Mesenchymal stem cell (in vitro differentiated cells and primary cell): ENCODE measurements around the gene NDUFA8.
A peak's percentile ranks its signal among the peaks of the same experiment; 100 is the strongest.

ENCODE experiments used
- DNase-seq: peaks from one replicate; pipeline ENCODE4 v3.0.0-alpha.2; 2013
- H2AFZ ChIP-seq: one replicate; pipeline ENCODE4 v1.6.1; 2013; ENCODE audit warnings: low read depth, mild to moderate bottlenecking, control low read depth, inconsistent platforms, low read length, moderate library complexity
- H2AK5ac ChIP-seq: 2 replicates; pipeline ENCODE4 v1.6.1; 2013; ENCODE audit warnings: low read length, moderate library complexity, mild to moderate bottlenecking, inconsistent platforms; ENCODE audit not compliant: severe bottlenecking
- H2BK120ac ChIP-seq: one replicate; pipeline ENCODE4 v1.6.1; 2013; ENCODE audit warnings: low read depth, mild to moderate bottlenecking, inconsistent platforms, low read length, moderate library complexity
- H2BK12ac ChIP-seq, 2 experiments: one replicate each; pipeline ENCODE4 v1.6.1; 2013; ENCODE audit warnings: inconsistent platforms in 2 of 2, low read length in 2 of 2, mild to moderate bottlenecking in 2 of 2, moderate library complexity in 2 of 2, control low read depth in 1 of 2
- H2BK15ac ChIP-seq: one replicate; pipeline ENCODE4 v1.6.1; 2013; ENCODE audit warnings: mild to moderate bottlenecking, low read depth, inconsistent platforms; ENCODE audit not compliant: poor library complexity, severe bottlenecking
- H2BK5ac ChIP-seq: 2 replicates; pipeline ENCODE4 v1.6.1; 2013; ENCODE audit warnings: low read depth, mild to moderate bottlenecking, low read length, control low read depth, inconsistent platforms; ENCODE audit not compliant: poor library complexity, severe bottlenecking
- H3K14ac ChIP-seq, 2 experiments: one replicate each; pipeline ENCODE4 v1.6.1; 2013; ENCODE audit warnings: inconsistent platforms in 2 of 2, low read length in 2 of 2, control low read depth in 1 of 2, mild to moderate bottlenecking in 1 of 2, moderate library complexity in 1 of 2
- H3K18ac ChIP-seq, 2 experiments: one replicate each; pipeline ENCODE4 v1.6.1; 2013; ENCODE audit warnings: inconsistent platforms in 2 of 2, low read length in 2 of 2, control low read depth in 1 of 2, low read depth in 1 of 2, mild to moderate bottlenecking in 1 of 2
- H3K23ac ChIP-seq, 2 experiments: one replicate each; pipeline ENCODE4 v1.6.1; 2013; ENCODE audit warnings: inconsistent platforms in 2 of 2, low read length in 2 of 2, mild to moderate bottlenecking in 2 of 2, moderate library complexity in 2 of 2, control low read depth in 1 of 2
- H3K27ac ChIP-seq: 2 replicates; pipeline ENCODE4 v1.5.1; 2013; ENCODE audit warnings: mild to moderate bottlenecking, moderate library complexity, low read length, control low read depth, inconsistent platforms; ENCODE audit not compliant: poor library complexity, severe bottlenecking
- H3K27me3 ChIP-seq, 2 experiments: 2 replicates each; pipeline versions ENCODE4 v1.6.1 to v1.7.0; 2013; ENCODE audit warnings: low read length in 2 of 2, mild to moderate bottlenecking in 2 of 2, moderate library complexity in 2 of 2, control low read depth in 1 of 2, inconsistent platforms in 1 of 2; ENCODE audit not compliant: control insufficient read depth in 1 of 2, insufficient read depth in 1 of 2
- H3K36me3 ChIP-seq, 2 experiments: 2 replicates each; pipeline versions ENCODE4 v1.6.1 to v1.7.0; 2013; ENCODE audit warnings: low read length in 2 of 2, control low read depth in 1 of 2, inconsistent platforms in 1 of 2, low read depth in 1 of 2, mild to moderate bottlenecking in 1 of 2; ENCODE audit not compliant: insufficient read depth in 2 of 2, control insufficient read depth in 1 of 2
- H3K4ac ChIP-seq, 2 experiments: one replicate each; pipeline ENCODE4 v1.6.1; 2013; ENCODE audit warnings: inconsistent platforms in 2 of 2, low read length in 2 of 2, mild to moderate bottlenecking in 2 of 2, moderate library complexity in 2 of 2, control low read depth in 1 of 2, low read depth in 1 of 2
- H3K4me1 ChIP-seq: 2 replicates; pipeline ENCODE4 v1.6.1; 2013; ENCODE audit warnings: low read depth, low read length, control low read depth; ENCODE audit not compliant: control insufficient read depth, insufficient read depth
- H3K4me2 ChIP-seq: 2 replicates; pipeline ENCODE4 v1.6.1; 2013; ENCODE audit warnings: low read length, mild to moderate bottlenecking, inconsistent platforms; ENCODE audit not compliant: poor library complexity, severe bottlenecking
- H3K4me3 ChIP-seq, 2 experiments: 2 replicates each; pipeline versions ENCODE4 v1.5.1 to v1.7.0; 2013; ENCODE audit warnings: low read length in 2 of 2, mild to moderate bottlenecking in 2 of 2, control low read depth in 1 of 2, low read depth in 1 of 2; ENCODE audit not compliant: insufficient read depth in 1 of 2
- H3K79me1 ChIP-seq: replicated peaks from 2 replicates; pipeline ENCODE4 v1.6.1; 2013; ENCODE audit warnings: mild to moderate bottlenecking, control low read depth, low read length, inconsistent platforms; ENCODE audit not compliant: poor library complexity, severe bottlenecking
- H3K9ac ChIP-seq: 2 replicates; pipeline ENCODE4 v1.7.0; 2013; ENCODE audit warnings: mild to moderate bottlenecking, low read length, moderate library complexity
- H3K9me3 ChIP-seq: 2 replicates; pipeline ENCODE4 v1.7.0; 2013; ENCODE audit warnings: mild to moderate bottlenecking, low read length; ENCODE audit not compliant: control insufficient read depth
- H4K8ac ChIP-seq: one replicate; pipeline ENCODE4 v1.6.1; 2013; ENCODE audit warnings: inconsistent platforms, mild to moderate bottlenecking, low read length, moderate library complexity
- H4K91ac ChIP-seq: one replicate; pipeline ENCODE4 v1.6.1; 2013; ENCODE audit warnings: mild to moderate bottlenecking, low read length, inconsistent platforms
- WGBS: methylation state at CpG from one replicate; pipeline ENCODE4 v1.1.7; 2013; ENCODE audit warnings: mixed read lengths; 5-methylcytosine and 5-hydroxymethylcytosine counted together

Gene NDUFA8

DNA sequence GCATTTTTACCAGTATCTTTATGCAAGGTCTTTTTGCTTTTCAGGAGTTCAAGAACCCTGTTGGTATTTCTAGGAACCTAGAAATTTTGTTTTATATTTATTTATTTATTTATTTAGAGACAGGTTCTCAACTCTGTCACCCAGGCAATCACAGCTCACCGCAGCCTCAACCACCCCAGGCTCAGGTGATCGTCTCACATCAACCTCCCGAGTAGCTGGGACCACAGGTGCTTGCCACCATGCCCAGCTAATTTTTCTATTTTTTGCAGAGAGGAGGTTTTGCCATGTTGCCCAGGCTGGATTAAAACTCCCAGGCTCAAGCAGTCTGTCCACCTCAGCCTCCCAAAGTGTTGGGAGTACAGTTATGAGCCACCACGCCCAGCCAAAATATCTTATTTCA, 36.3 kb upstream of the NDUFA8 start:
- WGBS: 90% methylated on average over 3 of the region's 4 CpGs
- peaks cover 1% of the 10 kb centered on the region for H3K4me1 ChIP-seq
- H3K9me3 ChIP-seq: no peaks in the 10 kb centered on the region
- H3K14ac ChIP-seq: no peak overlapping the region
- H4K8ac ChIP-seq: no peak overlapping the region
- H3K23ac ChIP-seq: no peak overlapping the region
- H2BK5ac ChIP-seq: no peak overlapping the region
- H3K36me3 ChIP-seq: no peaks in the 10 kb centered on the region
- no peak overlapping the region for H4K91ac ChIP-seq
- H3K9ac ChIP-seq: no peak overlapping the region
- H3K18ac ChIP-seq: no peak overlapping the region
- H2AFZ ChIP-seq: no peak overlapping the region
- no peak overlapping the region for H3K4me3 ChIP-seq
- no peak overlapping the region for H2BK120ac ChIP-seq
- peaks cover 23 to 40% of the 10 kb centered on the region in 2 experiments for H3K27me3 ChIP-seq
- no peak overlapping the region for H2BK15ac ChIP-seq
- H3K79me1 ChIP-seq: no peaks in the 10 kb centered on the region
- no peak overlapping the region for H3K27ac ChIP-seq
- no peak overlapping the region for H2AK5ac ChIP-seq
- no peak overlapping the region for H3K4me2 ChIP-seq
- H3K4ac ChIP-seq: no peak overlapping the region
- H2BK12ac ChIP-seq: no peak overlapping the region
- DNase-seq: no peak

DNA sequence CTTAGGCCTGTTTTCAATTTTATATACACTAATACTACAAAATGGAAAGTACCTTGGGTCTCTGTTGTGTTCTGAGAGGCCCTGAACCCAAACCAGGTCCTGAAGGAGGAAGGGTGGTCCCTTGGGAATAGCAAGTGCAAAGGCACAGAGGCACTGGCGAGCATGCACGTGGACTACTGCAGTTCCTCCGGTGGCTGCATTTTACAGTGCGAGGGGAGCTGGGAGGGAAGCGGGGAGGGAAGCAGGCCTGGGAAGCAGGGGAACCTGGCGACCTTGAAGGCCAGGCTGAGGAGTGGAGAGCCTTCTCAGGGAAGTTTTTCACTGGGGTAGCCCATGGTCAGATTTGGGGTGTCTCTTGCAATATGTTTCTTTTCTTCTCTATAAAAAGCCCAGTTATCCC, 34.1 kb upstream of the NDUFA8 start:
- Histone ChIP-seq H3K27ac (no peak overlapping the region), H3K4me2 (no peak overlapping the region), H3K4ac (no peak overlapping the region), H3K27me3 (peaks cover 23 to 37% of the 10 kb centered on the region in 2 experiments), H2BK120ac (no peak overlapping the region), H4K91ac (no peak overlapping the region), H4K8ac (no peak overlapping the region), H2AFZ (no peak overlapping the region), H2BK12ac (no peak overlapping the region), H3K36me3 (no peaks in the 10 kb centered on the region), H3K79me1 (no peaks in the 10 kb centered on the region), H3K9ac (no peak overlapping the region), H3K4me1 (peaks cover 1% of the 10 kb centered on the region), H2BK15ac (no peak overlapping the region), H3K14ac (no peak overlapping the region), H3K18ac (no peak overlapping the region), H3K4me3 (no peak overlapping the region), H2BK5ac (no peak overlapping the region), H3K9me3 (no peaks in the 10 kb centered on the region), H2AK5ac (no peak overlapping the region), H3K23ac (no peak overlapping the region)
- 68% methylated on average over 6 of the region's 6 CpGs for WGBS
- DNase-seq: no peak

DNA sequence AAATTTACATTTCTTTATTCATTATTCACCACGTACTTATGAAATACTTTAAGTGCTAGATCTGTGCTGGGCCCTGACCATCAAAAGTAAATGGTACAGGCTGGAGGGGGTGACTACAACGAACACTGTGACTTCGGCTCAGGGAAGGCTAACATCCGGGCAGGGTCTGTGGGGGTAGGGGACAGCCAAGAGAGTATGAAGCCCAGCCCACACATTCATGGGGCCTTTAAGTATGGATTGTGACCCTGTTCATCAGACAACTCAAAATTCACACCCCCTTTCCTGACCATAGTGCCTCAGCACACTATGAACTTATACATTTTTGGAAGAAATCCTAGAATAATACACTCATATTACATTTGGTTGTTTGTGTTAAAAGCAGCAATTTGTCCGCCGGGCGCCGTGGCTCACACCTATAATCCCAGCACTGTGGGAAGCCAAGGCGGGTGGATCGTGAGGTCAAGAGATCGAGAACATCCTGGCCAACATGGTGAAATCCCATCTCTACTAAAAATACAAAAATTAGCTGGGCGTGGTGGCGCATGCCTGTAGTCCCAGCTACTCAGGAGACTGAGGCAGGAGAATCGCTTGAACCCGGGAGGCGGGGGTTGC, 33.4 kb upstream of the NDUFA8 start:
- no peak overlapping the region for H3K4ac ChIP-seq

DNA sequence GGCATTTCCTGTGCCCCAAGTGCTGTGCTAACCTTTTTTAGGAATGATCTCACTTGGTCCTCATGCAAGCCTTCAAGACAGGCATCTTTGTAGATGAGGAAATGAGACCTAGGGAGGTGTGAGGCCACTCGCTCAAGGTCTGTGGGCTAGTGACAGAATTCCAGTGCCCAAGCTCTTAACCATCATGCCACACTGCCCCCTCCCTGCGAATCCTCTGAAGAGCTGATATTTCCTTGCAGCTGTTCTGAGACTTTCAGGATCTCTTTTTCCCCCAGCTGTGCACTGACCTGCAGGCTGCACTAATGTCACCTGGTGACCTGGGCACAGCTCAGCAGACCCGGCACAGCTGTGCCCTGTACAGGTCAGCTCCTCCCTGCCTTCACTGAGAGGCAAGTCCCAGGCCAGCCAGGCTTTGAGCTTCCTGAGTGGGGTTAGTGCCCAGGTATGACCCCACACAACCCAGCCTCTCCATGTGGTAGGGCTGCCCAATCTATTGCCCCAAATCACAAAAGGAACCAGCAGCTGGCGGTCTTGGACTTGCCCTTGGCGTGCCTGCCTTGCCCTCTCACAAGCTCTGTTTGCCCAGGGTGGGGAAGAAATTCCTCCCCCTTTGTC, 32.8 kb upstream of the NDUFA8 start:
- Histone ChIP-seq H3K36me3 (no peaks in the 10 kb centered on the region), H3K27me3 (peaks cover 11 to 29% of the 10 kb centered on the region in 2 experiments), H3K9me3 (no peaks in the 10 kb centered on the region), H3K4me3 (no peak overlapping the region), H4K8ac (no peak overlapping the region), H3K18ac (no peak overlapping the region), H3K23ac (no peak overlapping the region), H3K14ac (peak overlapping the region in 1 of 2 experiments; percentile 62), H2BK120ac (no peak overlapping the region), H3K27ac (no peak overlapping the region), H2BK12ac (no peak overlapping the region), H2BK5ac (no peak overlapping the region), H2BK15ac (no peak overlapping the region), H3K4me1 (peaks cover under 1% of the 10 kb centered on the region), H3K4ac (no peak overlapping the region), H3K9ac (no peak overlapping the region), H2AFZ (no peak overlapping the region), H3K4me2 (no peak overlapping the region), H2AK5ac (no peak overlapping the region), H3K79me1 (no peaks in the 10 kb centered on the region), H4K91ac (no peak overlapping the region)
- no peak for DNase-seq
- WGBS: 82% methylated on average over 5 of the region's 5 CpGs

More for the DNA sequence above, 33.4 kb upstream of the NDUFA8 start:
- Histone ChIP-seq H3K79me1 (no peaks in the 10 kb centered on the region), H2AK5ac (no peak overlapping the region), H3K27ac (no peak overlapping the region), H3K9ac (no peak overlapping the region), H3K4me2 (no peak overlapping the region), H2BK15ac (no peak overlapping the region), H3K36me3 (no peaks in the 10 kb centered on the region), H4K91ac (no peak overlapping the region), H3K18ac (no peak overlapping the region), H2BK120ac (no peak overlapping the region), H2AFZ (no peak overlapping the region), H3K4me1 (peaks cover 1% of the 10 kb centered on the region), H3K27me3 (peaks cover 18 to 36% of the 10 kb centered on the region in 2 experiments), H3K14ac (no peak overlapping the region), H3K4me3 (no peak overlapping the region), H3K23ac (no peak overlapping the region), H2BK12ac (no peak overlapping the region), H4K8ac (no peak overlapping the region), H2BK5ac (no peak overlapping the region), H3K9me3 (no peaks in the 10 kb centered on the region)
- 84% methylated on average over 13 of the region's 16 CpGs for WGBS
- DNase-seq: no peak
